CD4-positive, alpha-beta memory T cell (primary cell): Measurements from ENCODE around the gene GJC1. TPM values are rescaled to one million over a fixed set of nuclear protein-coding genes. Genes with fewer than 3 reads are reported as not detected.
"Not testable (repeated sequence)": the region's sequence is repeated elsewhere in the genome, so short reads cannot be mapped to it uniquely, and the experiment has no call there.

ENCODE experiments used
- CTCF ChIA-PET: fragments of 350-600 bp; sonication (Branson Sonifier 250); formaldehyde crosslinking; loops from one replicate; lab custom pipeline; 2021; ENCODE audit warnings: inconsistent platforms; ENCODE audit not compliant: partially characterized antibody; lab: Charles Lee
- POLR2A ChIA-PET: fragments of 350-600 bp; sonication (Branson Sonifier 250); formaldehyde crosslinking; loops from one replicate; lab custom pipeline; 2021; ENCODE audit not compliant: partially characterized antibody; lab: Charles Lee
- DNase-seq, 5 donors: peaks; one replicate each; pipeline versions ENCODE4 v3.0.0 to v3.0.0-alpha.2; 2020 to 2022; ENCODE audit warnings: mixed read lengths in 1 of 5
- H3K27ac ChIP-seq: one replicate; pipeline ENCODE4 v1.7.0; 2013; ENCODE audit warnings: low read depth, low read length
- H3K27me3 ChIP-seq: 2 replicates; pipeline ENCODE4 v1.7.0; 2013; ENCODE audit warnings: mild to moderate bottlenecking, low read length, moderate library complexity; ENCODE audit not compliant: insufficient read depth
- H3K36me3 ChIP-seq: 2 replicates; pipeline ENCODE4 v1.7.0; 2013; ENCODE audit warnings: mild to moderate bottlenecking, low read length, moderate library complexity; ENCODE audit not compliant: insufficient read depth
- H3K4me1 ChIP-seq: 2 replicates; pipeline ENCODE4 v1.7.0; 2013; ENCODE audit warnings: mild to moderate bottlenecking, low read length, moderate library complexity; ENCODE audit not compliant: insufficient read depth
- H3K4me3 ChIP-seq, 2 donors: one replicate each; pipeline ENCODE4 v1.7.0; 2013; ENCODE audit warnings: low read length in 2 of 2, mild to moderate bottlenecking in 1 of 2
- H3K9me3 ChIP-seq, 2 donors: one replicate each; pipeline ENCODE4 v1.7.0; 2013; ENCODE audit warnings: low read length in 2 of 2, control low read depth in 1 of 2; ENCODE audit not compliant: control insufficient read depth in 1 of 2
- H3K27ac Mint-ChIP-seq, 7 donors: one replicate each; pipeline ENCODE4 v1.8.0; 2020 to 2021; ENCODE audit warnings: mixed read lengths in 7 of 7, mild to moderate bottlenecking in 6 of 7, inconsistent platforms in 3 of 7, moderate library complexity in 3 of 7
- H3K27me3 Mint-ChIP-seq, 2 donors: one replicate each; pipeline ENCODE4 v1.8.0; 2020 to 2021; ENCODE audit warnings: mixed read lengths in 2 of 2
- H3K36me3 Mint-ChIP-seq, 2 donors: one replicate each; pipeline ENCODE4 v1.8.0; 2020 to 2021; ENCODE audit warnings: mixed read lengths in 2 of 2, inconsistent platforms in 1 of 2, mild to moderate bottlenecking in 1 of 2
- H3K4me1 Mint-ChIP-seq, 4 donors: one replicate each; pipeline ENCODE4 v1.8.0; 2020 to 2021; ENCODE audit warnings: mixed read lengths in 4 of 4, mild to moderate bottlenecking in 1 of 4
- H3K4me3 Mint-ChIP-seq, 8 donors: one replicate each; pipeline ENCODE4 v1.8.0; 2020 to 2021; ENCODE audit warnings: mixed read lengths in 8 of 8, mild to moderate bottlenecking in 7 of 8, moderate library complexity in 6 of 8, inconsistent platforms in 3 of 8
- H3K9me3 Mint-ChIP-seq, 8 donors: one replicate each; pipeline ENCODE4 v1.8.0; 2020 to 2021; ENCODE audit warnings: mixed read lengths in 8 of 8, mild to moderate bottlenecking in 5 of 8, inconsistent platforms in 3 of 8, moderate library complexity in 1 of 8
- intact Hi-C: fragments of 100-400 bp; cut with micrococcal nuclease; formaldehyde crosslinking; loops from one replicate; pipeline ENCODE4 v1.15.1; 2023
- polyA plus RNA-seq, 2 donors: library from polyadenylated mRNA; unstranded; fragments of 300-500 nt; fragmentation: Illumina TruSeq; gene quantifications; one replicate each; pipeline ENCODE4 v1.2.3, GENCODE V29; 2021
- total RNA-seq, 2 experiments: library from RNA; stranded (reverse); gene quantifications; one replicate each; pipeline ENCODE4 v1.2.3, GENCODE V29; 2021

GJC1 gene
- total and polyA plus RNA-seq, 4 experiments from 2014 or later, result not detected

DNA sequence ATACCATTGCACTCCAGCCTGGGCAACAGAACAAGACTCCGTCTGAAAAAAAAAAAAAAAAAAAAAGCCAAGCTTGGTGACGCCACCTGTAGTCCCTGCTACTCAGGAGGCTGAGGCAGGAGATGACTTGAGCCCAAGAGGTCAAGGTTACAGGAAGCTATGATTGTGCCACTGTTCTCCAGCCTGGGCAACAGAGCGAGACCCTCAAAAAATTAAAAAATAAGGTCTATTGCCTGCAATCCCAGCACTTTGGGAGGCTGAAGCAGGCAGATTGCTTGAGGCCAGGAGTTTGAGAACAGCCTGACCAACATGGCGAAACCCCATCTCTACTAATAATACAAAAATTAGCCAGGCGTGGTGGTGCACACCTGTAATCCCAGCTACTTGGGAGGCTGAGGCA, 74.9 kb downstream of the GJC1 start:
- H3K27ac Mint-ChIP-seq, H3K4me3 Mint-ChIP-seq, DNase-seq, H3K27ac ChIP-seq, H3K27me3 ChIP-seq, H3K36me3 ChIP-seq, H3K4me3 ChIP-seq, H3K36me3 Mint-ChIP-seq, intact Hi-C loops, H3K4me1 ChIP-seq, POLR2A ChIA-PET, H3K9me3 ChIP-seq, H3K9me3 Mint-ChIP-seq, H3K4me1 Mint-ChIP-seq: not testable (repeated sequence)
- CTCF ChIA-PET, result interaction anchor here (0.7 kb wide), 3 partner anchors 54 to 1095 kb away, joined by 4 read pairs; no protein-coding TSS in a partner anchor
- H3K27me3 Mint-ChIP-seq, result peaks cover 7 to 13% of the 10 kb centered on the region in 2 donors

DNA sequence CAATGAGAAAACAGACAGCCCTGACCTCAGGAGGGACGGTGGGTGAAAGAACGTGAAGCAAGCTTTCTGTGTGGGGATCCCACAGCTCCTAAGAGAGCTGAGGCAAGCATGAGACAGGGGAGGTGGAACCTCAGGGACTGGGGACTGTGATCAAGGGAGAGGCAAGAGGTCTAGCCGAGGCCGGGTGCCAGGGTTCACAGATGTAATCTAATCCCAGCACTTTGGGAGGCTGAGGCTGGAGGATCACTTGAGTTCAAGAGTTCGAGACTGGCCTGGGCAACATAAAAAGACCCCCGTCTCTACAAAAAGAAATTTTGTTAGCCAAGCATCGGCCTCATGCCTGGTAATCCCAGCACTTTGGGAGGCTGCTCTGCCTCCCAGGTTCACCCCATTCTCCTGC, 75.8 kb downstream of the GJC1 start:
- peaks cover 3 to 7% of the 10 kb centered on the region in 2 donors for H3K36me3 Mint-ChIP-seq
- Histone ChIP-seq H3K36me3 (no peaks in the 10 kb centered on the region), H3K4me1 (peaks cover under 1% of the 10 kb centered on the region), H3K27ac (no peak overlapping the region), H3K27me3 (no peaks in the 10 kb centered on the region), H3K4me3 (no peak overlapping the region), H3K9me3 (no peaks in the 10 kb centered on the region)
- no peak for DNase-seq
- peaks cover 7 to 13% of the 10 kb centered on the region in 2 donors for H3K27me3 Mint-ChIP-seq
- ChIA-PET CTCF (interaction anchor here (1.0 kb wide), 1 partner anchor 345 kb away, joined by 3 read pairs; no protein-coding TSS in a partner anchor), POLR2A (no interaction called here)
- peaks cover 0 to 4% (median 0%) of the 10 kb centered on the region in 4 donors for H3K4me1 Mint-ChIP-seq
- H3K9me3 Mint-ChIP-seq, result no peaks in the 10 kb centered on the region
- no peak overlapping the region for H3K4me3 Mint-ChIP-seq
- H3K27ac Mint-ChIP-seq, result no peak overlapping the region
- intact Hi-C loops, result no loop called here

GRCh38 chr17:44752953-44753861, 76.9 kb downstream of the GJC1 start:
- Histone ChIP-seq H3K9me3 (no peaks in the 10 kb centered on the region), H3K27ac (no peak overlapping the region), H3K27me3 (no peaks in the 10 kb centered on the region), H3K36me3 (no peaks in the 10 kb centered on the region), H3K4me1 (no peaks in the 10 kb centered on the region), H3K4me3 (no peak overlapping the region)
- ChIA-PET POLR2A (no interaction called here), CTCF (interaction anchor here (1.0 to 1.1 kb wide), 2 partner anchors 26 to 346 kb away, joined by 3 read pairs; no protein-coding TSS in a partner anchor)
- Mint-ChIP-seq H3K36me3 (peaks cover 3 to 7% of the 10 kb centered on the region in 2 donors), H3K27me3 (peaks cover 7 to 13% of the 10 kb centered on the region in 2 donors), H3K9me3 (no peaks in the 10 kb centered on the region), H3K4me1 (peaks cover 0 to 4% (median 0%) of the 10 kb centered on the region in 4 donors), H3K27ac (no peak overlapping the region), H3K4me3 (no peak overlapping the region)
- intact Hi-C loops, result no loop called here
- DNase-seq, result no peak

- no peaks in the 10 kb centered on the region for H3K4me1 ChIP-seq
- no peak overlapping the region for H3K27ac ChIP-seq
- intact Hi-C loops, result no loop called here
- ChIA-PET CTCF (no interaction called here), POLR2A (no interaction called here)
- no peak overlapping the region for H3K27ac Mint-ChIP-seq
- no peak overlapping the region for H3K4me3 Mint-ChIP-seq
- no peak for DNase-seq
- no peaks in the 10 kb centered on the region for H3K9me3 ChIP-seq
- H3K36me3 ChIP-seq, result no peaks in the 10 kb centered on the region
- peaks cover 3 to 7% of the 10 kb centered on the region in 2 donors for H3K36me3 Mint-ChIP-seq
- no peaks in the 10 kb centered on the region for H3K27me3 ChIP-seq
- no peaks in the 10 kb centered on the region for H3K9me3 Mint-ChIP-seq
- no peak overlapping the region for H3K4me3 ChIP-seq
- no peaks in the 10 kb centered on the region for H3K4me1 Mint-ChIP-seq
- H3K27me3 Mint-ChIP-seq, result peaks cover 3 to 4% of the 10 kb centered on the region in 2 donors
These were observed 78.3 kb downstream of the GJC1 start for GRCh38 chr17:44751806-44752205.

DNA sequence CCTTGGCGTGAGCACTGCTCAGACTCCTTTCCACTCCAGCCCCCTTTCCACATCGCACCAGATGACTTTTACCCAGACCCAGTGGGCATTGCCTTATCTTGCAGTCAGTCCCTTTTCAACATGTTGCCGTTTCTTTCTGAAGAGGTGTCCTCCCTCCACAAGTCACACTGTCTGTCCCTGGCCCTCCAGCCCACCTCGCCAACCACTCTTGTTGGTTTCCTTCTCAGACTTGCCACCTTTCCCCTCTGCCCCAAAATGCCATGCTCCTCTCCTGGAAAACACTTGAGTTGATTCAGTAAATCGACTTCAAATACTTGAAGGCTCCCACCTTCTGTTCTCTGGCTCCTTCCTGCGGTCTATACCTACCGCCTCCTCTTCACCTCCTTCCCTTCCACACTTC, 78.8 kb downstream of the GJC1 start:
- intact Hi-C loops, result no loop called here
- H3K4me1 Mint-ChIP-seq, result no peaks in the 10 kb centered on the region

DNA sequence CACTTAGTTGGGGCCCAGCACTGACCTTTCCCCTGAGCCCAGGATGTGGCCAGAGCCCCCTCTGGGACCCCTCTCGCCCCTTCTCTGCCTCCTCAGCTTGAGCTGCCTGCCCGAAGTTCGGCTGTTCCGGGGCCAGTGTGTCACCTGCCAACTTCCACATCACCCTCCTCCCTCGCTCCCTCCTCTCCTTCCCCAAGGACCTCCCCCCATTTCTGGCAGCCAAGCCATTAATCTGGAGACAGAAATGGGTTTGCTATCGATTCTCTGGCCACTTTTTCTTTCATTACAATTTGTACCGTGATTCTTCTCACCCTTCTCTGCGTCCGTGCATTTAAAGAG, 80.1 kb downstream of the GJC1 start:
- POLR2A ChIA-PET, result interaction anchor here (1.2 kb wide), 1 partner anchor 42 kb away, joined by 3 read pairs; the partner anchor contains the start of gene DBF4B
- Mint-ChIP-seq H3K27ac (no peak overlapping the region), H3K4me3 (no peak overlapping the region), H3K4me1 (no peaks in the 10 kb centered on the region), H3K9me3 (no peaks in the 10 kb centered on the region), H3K36me3 (peaks cover 3 to 7% of the 10 kb centered on the region in 2 donors), H3K27me3 (peaks cover 1 to 3% of the 10 kb centered on the region in 2 donors)
- intact Hi-C loops, result no loop called here
- no peaks in the 10 kb centered on the region for H3K36me3 ChIP-seq
- no peaks in the 10 kb centered on the region for H3K9me3 ChIP-seq
- no peaks in the 10 kb centered on the region for H3K27me3 ChIP-seq
- no peaks in the 10 kb centered on the region for H3K4me1 ChIP-seq
- CTCF ChIA-PET, result no interaction called here
- no peak for DNase-seq
- no peak overlapping the region for H3K4me3 ChIP-seq
- no peak overlapping the region for H3K27ac ChIP-seq

More for the DNA sequence above, 78.8 kb downstream of the GJC1 start:
- peaks cover 3% of the 10 kb centered on the region in 2 donors for H3K27me3 Mint-ChIP-seq
- Histone ChIP-seq H3K9me3 (no peaks in the 10 kb centered on the region), H3K27me3 (no peaks in the 10 kb centered on the region), H3K4me3 (no peak overlapping the region), H3K27ac (no peak overlapping the region), H3K4me1 (no peaks in the 10 kb centered on the region), H3K36me3 (no peaks in the 10 kb centered on the region)
- CTCF ChIA-PET, result no interaction called here
- H3K9me3 Mint-ChIP-seq, result no peaks in the 10 kb centered on the region
- H3K36me3 Mint-ChIP-seq, result peaks cover 3 to 7% of the 10 kb centered on the region in 2 donors
- H3K27ac Mint-ChIP-seq, result peak overlapping the region in 1 of 7 donors; percentile 80
- no peak overlapping the region for H3K4me3 Mint-ChIP-seq
- POLR2A ChIA-PET, result no interaction called here
- no peak for DNase-seq

GRCh38 chr17:44749076-44749979, 80.8 kb downstream of the GJC1 start:
- Mint-ChIP-seq H3K27ac (no peak overlapping the region), H3K9me3 (no peaks in the 10 kb centered on the region), H3K27me3 (peaks cover 1 to 3% of the 10 kb centered on the region in 2 donors), H3K4me1 (no peaks in the 10 kb centered on the region), H3K4me3 (no peak overlapping the region), H3K36me3 (peaks cover 3 to 7% of the 10 kb centered on the region in 2 donors)
- POLR2A ChIA-PET, result interaction anchor here (1.2 kb wide), 1 partner anchor 41 kb away, joined by 3 read pairs; the partner anchor contains the start of gene DBF4B
- H3K4me1 ChIP-seq, result no peaks in the 10 kb centered on the region
- no peak overlapping the region for H3K27ac ChIP-seq
- H3K9me3 ChIP-seq, result no peaks in the 10 kb centered on the region
- no peak for DNase-seq
- H3K4me3 ChIP-seq, result no peak overlapping the region
- intact Hi-C loops, result no loop called here
- CTCF ChIA-PET, result interaction anchor here (0.9 to 1.1 kb wide), 2 partner anchors 29 to 37 kb away, joined by 3 read pairs; no protein-coding TSS in a partner anchor
- H3K36me3 ChIP-seq, result no peaks in the 10 kb centered on the region
- H3K27me3 ChIP-seq, result no peaks in the 10 kb centered on the region
